GM10248 (cell line): ENCODE measurements around the gene LINGO1.

Experiments used
- CTCF ChIA-PET: fragments of 300-600 bp; sonication (Branson Sonifier 250); formaldehyde crosslinking; extraction: SDS; loops from one replicate; lab custom pipeline; 2021; ENCODE audit warnings: antibody characterized with exemption; lab: Yijun Ruan, JAX
- POLR2A ChIA-PET: fragments of 350-650 bp; sonication (Branson Sonifier 250); formaldehyde crosslinking; extraction: SDS; loops from one replicate; lab custom pipeline; 2020; ENCODE audit warnings: antibody characterized with exemption; lab: Yijun Ruan, JAX
- DNase-seq: peaks from one replicate; pipeline ENCODE4 v3.0.0; 2012; ENCODE audit errors: extremely low spot score
- TF ChIP-seq, protein P1 (sequence below): IDR thresholded peaks from 2 replicates; pipeline ENCODE4 v1.5.1; 2012; ENCODE audit warnings: mild to moderate bottlenecking, low read depth; ENCODE audit errors: extremely low read depth, missing control alignments, control extremely low read depth

The LINGO1 gene, protein sequence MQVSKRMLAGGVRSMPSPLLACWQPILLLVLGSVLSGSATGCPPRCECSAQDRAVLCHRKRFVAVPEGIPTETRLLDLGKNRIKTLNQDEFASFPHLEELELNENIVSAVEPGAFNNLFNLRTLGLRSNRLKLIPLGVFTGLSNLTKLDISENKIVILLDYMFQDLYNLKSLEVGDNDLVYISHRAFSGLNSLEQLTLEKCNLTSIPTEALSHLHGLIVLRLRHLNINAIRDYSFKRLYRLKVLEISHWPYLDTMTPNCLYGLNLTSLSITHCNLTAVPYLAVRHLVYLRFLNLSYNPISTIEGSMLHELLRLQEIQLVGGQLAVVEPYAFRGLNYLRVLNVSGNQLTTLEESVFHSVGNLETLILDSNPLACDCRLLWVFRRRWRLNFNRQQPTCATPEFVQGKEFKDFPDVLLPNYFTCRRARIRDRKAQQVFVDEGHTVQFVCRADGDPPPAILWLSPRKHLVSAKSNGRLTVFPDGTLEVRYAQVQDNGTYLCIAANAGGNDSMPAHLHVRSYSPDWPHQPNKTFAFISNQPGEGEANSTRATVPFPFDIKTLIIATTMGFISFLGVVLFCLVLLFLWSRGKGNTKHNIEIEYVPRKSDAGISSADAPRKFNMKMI

DNA sequence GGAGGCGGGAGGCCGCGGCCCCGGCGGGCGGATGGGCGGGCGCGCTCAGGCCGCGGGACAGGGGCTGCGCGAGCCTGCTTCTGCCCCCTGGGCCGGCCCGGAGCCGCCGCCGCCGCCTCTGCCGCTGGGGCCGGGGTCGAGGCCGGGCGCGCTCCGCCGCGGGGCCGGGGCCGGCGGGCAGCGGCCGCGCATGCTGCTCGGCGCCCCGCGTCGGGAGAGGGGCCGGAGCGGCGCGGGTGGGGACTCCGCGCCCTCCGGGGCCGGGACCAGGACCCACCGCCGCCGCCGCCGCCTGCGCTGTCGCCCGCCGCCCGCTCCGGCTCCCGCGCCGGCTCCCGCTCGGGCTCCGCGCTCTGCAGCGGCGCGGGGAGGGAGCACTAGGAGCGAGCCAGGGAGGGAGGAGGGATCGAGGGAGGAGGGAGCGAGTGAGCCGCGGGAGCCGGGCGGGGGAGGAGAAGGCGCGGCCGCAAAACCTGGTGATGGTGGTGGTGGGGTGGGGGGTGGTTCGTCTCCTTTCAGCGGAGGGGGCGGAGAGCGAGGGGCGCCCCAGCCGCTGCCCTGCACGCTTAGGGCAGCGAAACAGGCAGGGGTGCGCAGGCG, at the start of gene LINGO1:
Gene LINGO1 (minus strand): TSS at position 379 of the 600 bp plus-strand sequence. CDS start 597 bp downstream, outside the sequence.
- DNase-seq, result no peak
- ChIA-PET POLR2A (no interaction called here), CTCF (interaction anchor here (0.6 to 4.4 kb wide), 36 partner anchors 8 to 624 kb away, joined by 3 to 74 read pairs (median 4); no protein-coding TSS in a partner anchor)
- TF ChIP-seq, protein P1, sequence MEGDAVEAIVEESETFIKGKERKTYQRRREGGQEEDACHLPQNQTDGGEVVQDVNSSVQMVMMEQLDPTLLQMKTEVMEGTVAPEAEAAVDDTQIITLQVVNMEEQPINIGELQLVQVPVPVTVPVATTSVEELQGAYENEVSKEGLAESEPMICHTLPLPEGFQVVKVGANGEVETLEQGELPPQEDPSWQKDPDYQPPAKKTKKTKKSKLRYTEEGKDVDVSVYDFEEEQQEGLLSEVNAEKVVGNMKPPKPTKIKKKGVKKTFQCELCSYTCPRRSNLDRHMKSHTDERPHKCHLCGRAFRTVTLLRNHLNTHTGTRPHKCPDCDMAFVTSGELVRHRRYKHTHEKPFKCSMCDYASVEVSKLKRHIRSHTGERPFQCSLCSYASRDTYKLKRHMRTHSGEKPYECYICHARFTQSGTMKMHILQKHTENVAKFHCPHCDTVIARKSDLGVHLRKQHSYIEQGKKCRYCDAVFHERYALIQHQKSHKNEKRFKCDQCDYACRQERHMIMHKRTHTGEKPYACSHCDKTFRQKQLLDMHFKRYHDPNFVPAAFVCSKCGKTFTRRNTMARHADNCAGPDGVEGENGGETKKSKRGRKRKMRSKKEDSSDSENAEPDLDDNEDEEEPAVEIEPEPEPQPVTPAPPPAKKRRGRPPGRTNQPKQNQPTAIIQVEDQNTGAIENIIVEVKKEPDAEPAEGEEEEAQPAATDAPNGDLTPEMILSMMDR, result no peak

DNA sequence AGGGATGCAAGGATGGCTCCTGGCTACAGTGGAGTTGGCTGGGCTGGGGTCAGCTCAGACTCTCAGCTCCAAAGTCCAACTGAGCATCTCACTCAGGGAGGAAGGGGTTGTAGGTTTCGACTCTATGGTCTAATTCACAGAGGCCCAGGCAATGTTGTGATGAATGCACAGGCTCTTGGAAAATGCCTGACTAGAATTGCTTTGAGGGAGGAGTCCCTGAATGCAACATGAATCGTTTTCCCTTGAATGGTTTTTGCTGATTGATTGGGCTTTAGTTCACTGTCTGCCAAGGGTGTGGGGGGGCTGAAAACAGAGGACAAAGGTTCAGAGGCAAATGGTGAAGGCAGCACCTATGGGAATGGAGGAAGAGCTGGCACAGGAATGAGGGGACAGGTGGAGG, 48.6 kb upstream of the LINGO1 start:
- POLR2A ChIA-PET, result no interaction called here

DNA sequence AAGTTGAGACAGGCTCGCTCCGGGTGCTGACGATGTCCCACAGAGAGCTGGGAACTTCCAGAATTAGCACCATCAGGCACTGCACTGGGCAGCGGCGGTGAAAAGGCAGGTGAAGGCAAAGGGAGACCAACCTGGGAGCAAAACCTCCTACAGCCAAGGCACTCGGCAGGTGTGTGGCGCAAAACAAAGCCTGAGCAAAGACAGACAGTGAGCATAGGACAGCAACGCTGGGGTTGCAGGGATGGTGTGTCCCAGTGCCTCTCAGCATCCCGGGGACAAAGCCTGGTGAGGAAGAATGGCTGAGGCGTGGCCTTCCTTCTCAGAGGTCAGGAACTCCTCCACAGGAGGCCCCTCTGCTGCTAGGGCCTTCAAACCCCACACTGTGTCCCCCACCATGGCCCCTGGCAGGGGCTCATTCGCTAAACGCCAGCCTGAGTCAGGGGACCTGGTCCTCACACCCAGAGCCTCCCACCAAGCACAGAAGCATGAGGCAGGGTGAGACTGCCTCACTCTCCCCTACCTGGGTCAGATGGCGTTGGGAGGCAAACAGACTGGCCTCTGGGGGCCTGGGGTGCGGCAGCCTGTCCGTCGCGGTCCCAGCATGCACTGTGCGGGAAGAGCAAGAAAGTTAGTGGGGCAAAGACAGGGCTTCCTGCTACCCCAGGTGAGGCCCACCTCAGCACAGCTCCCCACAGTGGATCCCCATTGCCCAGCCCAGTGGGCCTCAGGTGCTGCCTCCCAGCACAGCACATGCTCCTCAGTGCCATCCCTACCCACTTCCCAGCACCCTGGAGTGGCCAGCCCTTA, 44.1 kb upstream of the LINGO1 start:
- ChIA-PET CTCF (interaction anchor here (2.0 kb wide), 1 partner anchor 43 kb away, joined by 4 read pairs; no protein-coding TSS in a partner anchor), POLR2A (no interaction called here)
- no peak for DNase-seq
- TF ChIP-seq, protein P1, result no peak

More for the DNA sequence above, 48.6 kb upstream of the LINGO1 start:
- TF ChIP-seq, protein P1, result no peak
- DNase-seq, result no peak
- CTCF ChIA-PET, result no interaction called here

DNA sequence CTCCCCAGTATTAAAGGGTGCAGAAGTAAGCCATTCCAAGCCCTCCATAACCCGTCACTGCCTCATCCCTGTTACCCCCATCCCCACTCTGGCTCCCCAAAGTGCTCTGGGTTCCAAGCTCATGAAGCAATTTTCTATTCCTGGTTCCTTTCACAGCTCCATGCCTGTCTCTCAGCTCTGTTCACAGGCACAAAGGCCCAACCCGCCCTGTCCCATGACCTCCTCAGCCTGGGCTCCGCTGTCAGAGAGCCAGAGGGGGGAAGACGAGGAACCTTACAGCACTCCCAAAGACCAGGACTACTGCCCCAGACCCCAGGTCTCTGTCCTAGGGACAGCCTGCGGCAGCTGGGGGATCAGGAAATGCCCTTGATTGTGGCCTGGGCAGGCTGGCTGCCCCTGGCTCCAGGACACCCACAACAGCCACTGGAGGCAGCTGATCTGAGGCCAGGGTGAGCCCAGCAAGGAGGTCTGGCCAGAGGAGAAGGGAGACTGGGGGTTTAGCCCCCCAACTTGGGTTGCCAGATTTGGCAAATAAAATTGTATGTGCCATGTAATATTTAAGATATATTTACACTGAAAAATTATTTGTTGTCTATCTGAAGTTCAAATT, 43.2 kb upstream of the LINGO1 start:
- CTCF ChIA-PET, result no interaction called here
- POLR2A ChIA-PET, result no interaction called here
- DNase-seq, result no peak
- TF ChIP-seq, protein P1, result no peak

DNA sequence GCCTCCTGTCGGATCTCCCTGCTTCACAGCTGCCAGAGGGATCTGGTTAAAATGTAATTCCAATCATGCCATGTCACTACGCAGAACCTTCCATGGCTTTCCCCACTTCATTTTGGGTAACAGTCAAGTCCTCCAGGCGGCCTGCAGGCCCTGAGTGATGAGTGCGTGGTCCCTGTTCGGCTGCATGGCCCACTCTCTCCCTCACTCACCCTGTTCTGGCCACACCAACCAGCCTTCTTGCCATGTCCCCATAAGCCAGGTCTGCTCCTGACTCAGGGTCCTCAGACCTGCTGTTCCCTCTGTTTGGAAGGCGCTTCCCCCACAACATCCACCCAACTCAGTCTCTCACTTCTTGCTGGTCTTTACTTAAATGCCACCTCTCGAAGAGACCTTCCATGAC, 41.6 kb upstream of the LINGO1 start:
- ChIA-PET CTCF (no interaction called here), POLR2A (no interaction called here)
- DNase-seq, result no peak
- TF ChIP-seq, protein P1, result no peak
